CD4-positive, alpha-beta T cell treated with Interleukin-21 for 1 hour (primary cell): Measurements from ENCODE around the gene MIF4GD.

Source experiments
- DNase-seq: peaks from one replicate; pipeline ENCODE4 v3.0.0-alpha.2; 2020

MIF4GD gene

GRCh38 chr17:75231071-75231470, 40.0 kb downstream of the MIF4GD start:
- DNase-seq, result no peak

- no peak for DNase-seq
These were observed 42.2 kb downstream of the MIF4GD start for GRCh38 chr17:75228847-75229246.

- DNase-seq, result no peak
These were observed 42.7 kb downstream of the MIF4GD start for GRCh38 chr17:75228305-75228704.

GRCh38 chr17:75227729-75228128, 43.3 kb downstream of the MIF4GD start:
- no peak for DNase-seq

- DNase-seq, result no peak
These were observed 46.0 kb downstream of the MIF4GD start for GRCh38 chr17:75225016-75225415.

GRCh38 chr17:75219815-75220214, 51.2 kb downstream of the MIF4GD start:
- no peak for DNase-seq

- no peak for DNase-seq
These were observed 52.9 kb downstream of the MIF4GD start for GRCh38 chr17:75218131-75218530.
